Trophoblast cell (in vitro differentiated cells and primary cell): ENCODE data around the gene LRP1B.

Source experiments
- DNase-seq, 2 donors: peaks; one replicate each; pipeline ENCODE4 v3.0.0-alpha.2; 2016
- H2AFZ ChIP-seq: 2 replicates; pipeline ENCODE4 v1.6.1; 2013; ENCODE audit warnings: low read length, moderate library complexity, mild to moderate bottlenecking; ENCODE audit not compliant: insufficient read depth, poor library complexity
- H2AK5ac ChIP-seq: 2 replicates; pipeline ENCODE4 v1.6.1; 2013; ENCODE audit warnings: mild to moderate bottlenecking, low read length
- H2BK120ac ChIP-seq: 2 replicates; pipeline ENCODE4 v1.6.1; 2013; ENCODE audit warnings: low read length, mild to moderate bottlenecking, moderate library complexity; ENCODE audit not compliant: insufficient read depth, poor library complexity
- H2BK12ac ChIP-seq: 2 replicates; pipeline ENCODE4 v1.6.1; 2013; ENCODE audit warnings: mild to moderate bottlenecking, low read length, moderate library complexity
- H2BK5ac ChIP-seq: 2 replicates; pipeline ENCODE4 v1.6.1; 2013; ENCODE audit warnings: low read length, low read depth, moderate library complexity, mild to moderate bottlenecking; ENCODE audit not compliant: poor library complexity
- H3K14ac ChIP-seq: 2 replicates; pipeline ENCODE4 v1.6.1; 2013; ENCODE audit warnings: mild to moderate bottlenecking, low read length
- H3K18ac ChIP-seq: 2 replicates; pipeline ENCODE4 v1.6.1; 2013; ENCODE audit warnings: mild to moderate bottlenecking, low read length
- H3K23ac ChIP-seq: 2 replicates; pipeline ENCODE4 v1.6.1; 2013; ENCODE audit warnings: low read length
- H3K27ac ChIP-seq: 2 replicates; pipeline ENCODE4 v1.5.1; 2013; ENCODE audit warnings: low read depth, mild to moderate bottlenecking, inconsistent platforms, low read length, moderate library complexity
- H3K27me3 ChIP-seq: 2 replicates; pipeline ENCODE4 v1.6.1; 2013; ENCODE audit warnings: inconsistent platforms, mild to moderate bottlenecking, low read length, moderate library complexity; ENCODE audit not compliant: insufficient read depth
- H3K36me3 ChIP-seq, 2 experiments: 1 replicate in 1 of 2; 2 replicates in 1 of 2; pipeline ENCODE4 v1.6.1; 2013; ENCODE audit warnings: low read length in 2 of 2, mild to moderate bottlenecking in 2 of 2, moderate library complexity in 1 of 2; ENCODE audit not compliant: insufficient read depth in 2 of 2, control insufficient read depth in 1 of 2
- H3K4ac ChIP-seq: 2 replicates; pipeline ENCODE4 v1.6.1; 2013; ENCODE audit warnings: low read depth, mild to moderate bottlenecking, low read length, moderate library complexity
- H3K4me1 ChIP-seq, 2 experiments: 1 replicate in 1 of 2; 2 replicates in 1 of 2; pipeline ENCODE4 v1.6.1; 2013; ENCODE audit warnings: low read length in 2 of 2, mild to moderate bottlenecking in 2 of 2, moderate library complexity in 1 of 2; ENCODE audit not compliant: insufficient read depth in 2 of 2, control insufficient read depth in 1 of 2
- H3K4me2 ChIP-seq: 2 replicates; pipeline ENCODE4 v1.6.1; 2013; ENCODE audit warnings: inconsistent platforms, mild to moderate bottlenecking, low read length, moderate library complexity
- H3K4me3 ChIP-seq: 2 replicates; pipeline ENCODE4 v1.5.1; 2013; ENCODE audit warnings: mild to moderate bottlenecking, low read depth, low read length, inconsistent platforms
- H3K79me1 ChIP-seq: one replicate; pipeline ENCODE4 v1.6.1; 2013; ENCODE audit warnings: low read length
- H3K79me2 ChIP-seq: 2 replicates; pipeline ENCODE4 v1.6.1; 2013; ENCODE audit warnings: low read length, mild to moderate bottlenecking; ENCODE audit not compliant: control insufficient read depth, insufficient read depth, poor library complexity
- H3K9ac ChIP-seq: 2 replicates; pipeline ENCODE4 v1.6.1; 2013; ENCODE audit warnings: mild to moderate bottlenecking, low read length
- H3K9me3 ChIP-seq: 2 replicates; pipeline ENCODE4 v1.6.1; 2013; ENCODE audit warnings: low read depth, mild to moderate bottlenecking, control low read depth, inconsistent platforms, low read length; ENCODE audit not compliant: insufficient read depth
- H4K12ac ChIP-seq: 2 replicates; pipeline ENCODE4 v1.6.1; 2013; ENCODE audit warnings: low read depth, mild to moderate bottlenecking, low read length, moderate library complexity
- H4K8ac ChIP-seq: 2 replicates; pipeline ENCODE4 v1.6.1; 2013; ENCODE audit warnings: low read depth, mild to moderate bottlenecking, low read length, moderate library complexity
- H4K91ac ChIP-seq: one replicate; pipeline ENCODE4 v1.6.1; 2013; ENCODE audit warnings: low read depth, mild to moderate bottlenecking, low read length, moderate library complexity
- WGBS: extraction: QIAGEN DNeasy Blood & Tissue Kit; methylation state at CpG from one replicate; pipeline ENCODE4 v1.1.7; 2013; ENCODE audit warnings: missing lambda C conversion rate; ENCODE audit not compliant: insufficient read length, insufficient coverage; ENCODE audit errors: extremely low coverage; 5-methylcytosine and 5-hydroxymethylcytosine counted together

Gene LRP1B

GRCh38 chr2:141767691-141768090 is 363.1 kb downstream of the LRP1B start:
- no peak overlapping the region for H4K12ac ChIP-seq
- no peak overlapping the region for H3K23ac ChIP-seq
- no peak overlapping the region for H3K4me2 ChIP-seq
- DNase-seq: no peak
- H2BK120ac ChIP-seq: no peak overlapping the region
- H3K27me3 ChIP-seq: no peaks in the 10 kb centered on the region
- no peak overlapping the region for H3K4ac ChIP-seq
- H3K18ac ChIP-seq: no peak overlapping the region
- no peaks in the 10 kb centered on the region for H3K36me3 ChIP-seq
- no peak overlapping the region for H2AK5ac ChIP-seq
- H2AFZ ChIP-seq: no peak overlapping the region
- no peaks in the 10 kb centered on the region for H3K79me1 ChIP-seq
- H4K8ac ChIP-seq: no peak overlapping the region
- H2BK12ac ChIP-seq: no peak overlapping the region
- WGBS: no CpG with 5 or more reads among the region's 1 CpG
- no peak overlapping the region for H3K14ac ChIP-seq
- no peaks in the 10 kb centered on the region for H3K4me1 ChIP-seq
- no peak overlapping the region for H2BK5ac ChIP-seq
- H3K4me3 ChIP-seq: no peak overlapping the region
- no peaks in the 10 kb centered on the region for H3K9me3 ChIP-seq
- no peak overlapping the region for H3K27ac ChIP-seq
- H3K79me2 ChIP-seq: no peaks in the 10 kb centered on the region
- H3K9ac ChIP-seq: no peak overlapping the region
- H4K91ac ChIP-seq: no peak overlapping the region

GRCh38 chr2:141767051-141767450 is 363.8 kb downstream of the LRP1B start:
- Histone ChIP-seq H3K4me1 (no peaks in the 10 kb centered on the region), H4K12ac (no peak overlapping the region), H3K27me3 (no peaks in the 10 kb centered on the region), H4K8ac (no peak overlapping the region), H2AK5ac (no peak overlapping the region), H3K23ac (no peak overlapping the region), H3K9ac (no peak overlapping the region), H3K4ac (no peak overlapping the region), H3K9me3 (no peaks in the 10 kb centered on the region), H3K79me1 (no peaks in the 10 kb centered on the region), H3K18ac (no peak overlapping the region), H3K79me2 (no peaks in the 10 kb centered on the region), H2BK5ac (no peak overlapping the region), H3K4me2 (no peak overlapping the region), H3K4me3 (no peak overlapping the region), H4K91ac (no peak overlapping the region), H3K14ac (no peak overlapping the region), H3K27ac (no peak overlapping the region), H2BK12ac (no peak overlapping the region), H3K36me3 (no peaks in the 10 kb centered on the region), H2AFZ (no peak overlapping the region), H2BK120ac (no peak overlapping the region)
- WGBS: no CpG with 5 or more reads among the region's 2 CpGs
- DNase-seq: no peak

GRCh38 chr2:141766225-141766624 is 364.6 kb downstream of the LRP1B start:
- Histone ChIP-seq H2AK5ac (no peak overlapping the region), H3K23ac (no peak overlapping the region), H4K12ac (no peak overlapping the region), H4K8ac (no peak overlapping the region), H3K4me2 (no peak overlapping the region), H3K27me3 (no peaks in the 10 kb centered on the region), H2BK120ac (no peak overlapping the region), H3K79me1 (no peaks in the 10 kb centered on the region), H2BK5ac (no peak overlapping the region), H3K9ac (no peak overlapping the region), H3K4ac (no peak overlapping the region), H3K4me3 (no peak overlapping the region), H3K14ac (no peak overlapping the region), H3K79me2 (no peaks in the 10 kb centered on the region), H3K9me3 (no peaks in the 10 kb centered on the region), H3K4me1 (no peaks in the 10 kb centered on the region), H3K27ac (no peak overlapping the region), H4K91ac (no peak overlapping the region), H3K36me3 (no peaks in the 10 kb centered on the region), H2AFZ (no peak overlapping the region), H2BK12ac (no peak overlapping the region), H3K18ac (no peak overlapping the region)
- DNase-seq: no peak
- WGBS: no CpG with 5 or more reads among the region's 2 CpGs

GRCh38 chr2:141748616-141749015 is 382.2 kb downstream of the LRP1B start:
- no peak overlapping the region for H3K9ac ChIP-seq
- no peak overlapping the region for H3K23ac ChIP-seq
- H4K12ac ChIP-seq: no peak overlapping the region
- no peaks in the 10 kb centered on the region for H3K79me2 ChIP-seq
- H4K8ac ChIP-seq: no peak overlapping the region
- H2BK120ac ChIP-seq: no peak overlapping the region
- H3K18ac ChIP-seq: no peak overlapping the region
- no peak overlapping the region for H4K91ac ChIP-seq
- H3K27me3 ChIP-seq: no peaks in the 10 kb centered on the region
- no peak overlapping the region for H3K4me2 ChIP-seq
- no peak overlapping the region for H3K14ac ChIP-seq
- H2BK5ac ChIP-seq: no peak overlapping the region
- H2AFZ ChIP-seq: no peak overlapping the region
- no peak overlapping the region for H2BK12ac ChIP-seq
- H3K79me1 ChIP-seq: no peaks in the 10 kb centered on the region
- H3K9me3 ChIP-seq: peaks cover 2% of the 10 kb centered on the region
- no peak overlapping the region for H3K4me3 ChIP-seq
- H3K4me1 ChIP-seq: no peaks in the 10 kb centered on the region
- H3K4ac ChIP-seq: no peak overlapping the region
- no peak for DNase-seq
- no CpG with 5 or more reads among the region's 1 CpG for WGBS
- no peaks in the 10 kb centered on the region for H3K36me3 ChIP-seq
- H2AK5ac ChIP-seq: no peak overlapping the region
- no peak overlapping the region for H3K27ac ChIP-seq
